GM12878 (cell line): ENCODE results near the gene GORASP2. TPM values are rescaled to one million over a fixed set of nuclear protein-coding genes. Genes with fewer than 3 reads are reported as not detected.

Experiments used
- ATAC-seq: fragments of 200-7000 bp; cut with Tn5 transposase; 3 replicates; pipeline ENCODE4 v1.9.1; 2020; ENCODE audit warnings: mild to moderate bottlenecking, moderate library complexity
- BruUV-seq: library from RNA; stranded (reverse); fragments of 400-500 nt; replicated peaks from 2 replicates; lab custom pipeline; 2021; lab: Mats Ljungman, UMichigan
- CTCF ChIA-PET: fragments of 300-600 bp; sonication (Branson Sonifier 250); formaldehyde crosslinking; extraction: SDS; loops from one replicate; lab custom pipeline; 2021; ENCODE audit warnings: inconsistent platforms; lab: Yijun Ruan, JAX
- POLR2A ChIA-PET: fragments of 350-600 bp; formaldehyde crosslinking; extraction: SDS; loops from one replicate; lab custom pipeline; 2021; ENCODE audit warnings: inconsistent platforms; lab: Charles Lee
- RAD21 ChIA-PET: fragments of 300-600 bp; sonication (Branson Sonifier 250); formaldehyde crosslinking; loops from one replicate; lab custom pipeline; 2023; ENCODE audit warnings: antibody characterized with exemption; ENCODE audit not compliant: unreplicated experiment; lab: Charles Lee
- SMC1A ChIA-PET: fragments of 300-600 bp; sonication (Branson Sonifier 250); formaldehyde crosslinking; loops from one replicate; lab custom pipeline; 2023; ENCODE audit not compliant: unreplicated experiment, uncharacterized antibody; lab: Charles Lee
- DNase-seq: peaks from one replicate; pipeline ENCODE4 v3.0.0-alpha.2; 2011; ENCODE audit warnings: low read depth, low spot score
- FAIRE-seq: peaks from 3 replicates; lab custom pipeline; 2011; peaks lifted over from hg19 to GRCh38; lab: Jason Lieb, UNC
- H2AFZ ChIP-seq: 2 replicates; pipeline ENCODE4 v1.6.0; 2011; ENCODE audit warnings: low read depth, low read length, control low read depth; ENCODE audit not compliant: control insufficient read depth
- H3K27ac ChIP-seq: 2 replicates; pipeline ENCODE4 v1.5.1; 2011; ENCODE audit warnings: control low read depth; ENCODE audit not compliant: control insufficient read depth, insufficient read depth
- H3K27me3 ChIP-seq, 2 experiments: replicated peaks in 1 of 2; 2 replicates each; pipeline versions ENCODE4 v1.6.0 to v1.6.1; 2011; ENCODE audit warnings: low read length in 1 of 2; ENCODE audit not compliant: control insufficient read depth in 2 of 2, insufficient read depth in 2 of 2
- H3K36me3 ChIP-seq, 2 experiments: 2 replicates each; pipeline ENCODE4 v1.5.1; 2011; ENCODE audit warnings: low read length in 1 of 2; ENCODE audit not compliant: control insufficient read depth in 2 of 2, insufficient read depth in 2 of 2
- H3K4me1 ChIP-seq: 2 replicates; pipeline ENCODE4 v1.6.1; 2011; ENCODE audit warnings: mild to moderate bottlenecking, low read length, moderate library complexity, mixed read lengths; ENCODE audit not compliant: control insufficient read depth, insufficient read depth
- H3K4me2 ChIP-seq: 2 replicates; pipeline ENCODE4 v1.6.0; 2011; ENCODE audit warnings: control low read depth; ENCODE audit not compliant: control insufficient read depth, insufficient read depth
- H3K4me3 ChIP-seq: fragments of 200-600 bp; sonication (generic); 2 replicates; pipeline ENCODE4 v1.5.1; 2016
- H3K79me2 ChIP-seq: 2 replicates; pipeline ENCODE4 v1.6.0; 2011; ENCODE audit warnings: low read length; ENCODE audit not compliant: control insufficient read depth, insufficient read depth
- H3K9ac ChIP-seq: 2 replicates; pipeline ENCODE4 v1.8.0; 2011; ENCODE audit warnings: low read length, control low read depth, mixed read lengths; ENCODE audit not compliant: control insufficient read depth, insufficient read depth
- H3K9me3 ChIP-seq: replicated peaks from 3 replicates; pipeline ENCODE4 v1.5.1; 2011; ENCODE audit warnings: mild to moderate bottlenecking, low read length; ENCODE audit not compliant: control insufficient read depth, insufficient read depth
- H4K20me1 ChIP-seq: 2 replicates; pipeline ENCODE4 v1.6.0; 2011; ENCODE audit not compliant: control insufficient read depth, insufficient read depth
- BMI1 ChIP-seq: fragments of 450-650 bp; IDR thresholded peaks from 2 replicates; pipeline ENCODE4 v1.6.1; 2016; ENCODE audit warnings: mild to moderate bottlenecking, moderate library complexity, borderline replicate concordance
- CHD1 ChIP-seq: IDR thresholded peaks from 2 replicates; pipeline ENCODE4 v1.6.1; 2012; ENCODE audit warnings: low read depth, low read length, improper control_type of control experiment
- CHD2 ChIP-seq: IDR thresholded peaks from 2 replicates; pipeline ENCODE4 v1.6.1; 2011; ENCODE audit warnings: low read depth, low read length, improper control_type of control experiment, borderline replicate concordance
- CTCF ChIP-seq, 3 experiments: IDR thresholded peaks in 2 of 3; conservative IDR thresholded peaks in 1 of 3; 2 replicates each; pipeline ENCODE4 v1.5.1; 2011; ENCODE audit warnings: low read depth in 3 of 3, low read length in 3 of 3, mild to moderate bottlenecking in 3 of 3, control low read depth in 2 of 3, moderate library complexity in 2 of 3, inconsistent platforms in 1 of 3, mixed read lengths in 1 of 3; ENCODE audit not compliant: control insufficient read depth in 2 of 3, insufficient read depth in 1 of 3; ENCODE audit errors: extremely low read depth in 1 of 3
- E2F4 ChIP-seq: IDR thresholded peaks from 2 replicates; pipeline ENCODE4 v1.6.1; 2012; ENCODE audit warnings: low read depth, low read length, improper control_type of control experiment
- NFIC ChIP-seq: IDR thresholded peaks from 2 replicates; pipeline ENCODE4 v1.6.1; 2012; ENCODE audit warnings: low read depth, mild to moderate bottlenecking, inconsistent platforms, low read length, moderate library complexity
- NFXL1 ChIP-seq: fragments of 450-650 bp; IDR thresholded peaks from 2 replicates; pipeline ENCODE4 v1.6.1; 2017; ENCODE audit warnings: antibody characterized with exemption, mild to moderate bottlenecking, borderline replicate concordance
- NRF1 ChIP-seq: conservative IDR thresholded peaks from 2 replicates; pipeline ENCODE4 v1.6.1; 2011; ENCODE audit warnings: mild to moderate bottlenecking, low read depth, low read length, improper control_type of control experiment
- POLR2A ChIP-seq: IDR thresholded peaks from 2 replicates; pipeline ENCODE4 v1.6.1; 2011; ENCODE audit warnings: low read depth, mild to moderate bottlenecking, low read length
- SIX5 ChIP-seq: IDR thresholded peaks from 2 replicates; pipeline ENCODE4 v1.6.1; 2011; ENCODE audit warnings: mild to moderate bottlenecking, low read depth, low read length, moderate library complexity; ENCODE audit not compliant: severe bottlenecking
- SP1 ChIP-seq: IDR thresholded peaks from one replicate; pipeline ENCODE4 v1.6.1; 2011; ENCODE audit warnings: low read depth, low read length
- WRNIP1 ChIP-seq: IDR thresholded peaks from 2 replicates; pipeline ENCODE4 v1.6.1; 2011; ENCODE audit warnings: low read depth, low read length, improper control_type of control experiment, borderline replicate concordance
- ZNF207 ChIP-seq: fragments of 450-650 bp; IDR thresholded peaks from 2 replicates; pipeline ENCODE4 v1.6.1; 2014; ENCODE audit warnings: antibody characterized with exemption, mild to moderate bottlenecking, borderline replicate concordance
- WGBS: methylation state at CpG from one replicate; pipeline ENCODE4 v1.1.6; 2016; ENCODE audit warnings: low lambda C conversion rate; ENCODE audit not compliant: insufficient replicate concordance, insufficient coverage; ENCODE audit errors: missing lambda C conversion rate; 5-methylcytosine and 5-hydroxymethylcytosine counted together
- in situ Hi-C: fragments of 300-500 bp; cut with MboI; formaldehyde crosslinking; loops from 9 replicates; pipeline ENCODE4 v1.14.3; 2018; ENCODE audit warnings: mixed read lengths
- intact Hi-C: fragments of 100-400 bp; cut with micrococcal nuclease; formaldehyde crosslinking; loops from one replicate; pipeline ENCODE4 v1.14.2; 2022; ENCODE audit not compliant: unreplicated experiment
- polyA plus RNA-seq, 11 experiments: library from polyadenylated mRNA; depleted of rRNA in 4 of 11; unstranded in 6 of 11; stranded (reverse) in 5 of 11; fragments of >200 nt; fragmentation: Nextera tagmentation in 4 of 11; fragmentation: Illumina TruSeq in 1 of 11; extraction: Ambion mirVana in 4 of 11; extraction: Trizol in 1 of 11; gene quantifications; 1 replicate in 1 of 11; 2 replicates in 10 of 11; pipeline versions ENCODE4 v1.2.1 to v1.2.3, GENCODE V29; 2011 to 2016; ENCODE audit warnings: inconsistent platforms in 2 of 11, missing spikeins in 2 of 11, low read depth in 1 of 11
- total RNA-seq, 4 experiments: library from RNA; depleted of rRNA in 3 of 4; stranded (reverse); fragments of >200 nt in 3 of 4; fragmentation: Illumina TruSeq in 1 of 4; extraction: Trizol in 1 of 4; gene quantifications; 2 replicates each; pipeline versions ENCODE4 v1.2.1 to v1.2.3, GENCODE V29; 2013 to 2021
- TF ChIP-seq, protein P1 (sequence below): IDR thresholded peaks from 2 replicates; pipeline ENCODE4 v1.6.1; 2012; ENCODE audit warnings: mild to moderate bottlenecking, low read depth, low read length

Gene GORASP2
- total and polyA plus RNA-seq, 10 of the 15 experiments (the other 5 are each of a cell fraction or from before 2014, with no cell fraction given): 26.3 to 169 (median 103) TPM

- ChIA-PET CTCF (interaction anchor here (0.5 to 1.3 kb wide), 5 partner anchors 11 to 330 kb away, joined by 3 to 4 read pairs (median 3); no protein-coding TSS in a partner anchor), POLR2A (interaction anchor here (1.2 kb wide), 1 partner anchor 47 kb away, joined by 3 read pairs; no protein-coding TSS in a partner anchor), SMC1A (interaction anchor here (1.4 to 7.0 kb wide), 2 partner anchors 8 to 11 kb away, joined by 4 to 55 read pairs; no protein-coding TSS in a partner anchor)
- BruUV-seq: no TSS peak
- no peak for FAIRE-seq
- no peak overlapping the region for H3K4me3 ChIP-seq
- in situ Hi-C loops (loop anchor here (25.0 kb wide), 1 partner anchor 1619 kb away; the partner anchor contains the start of gene PDK1), intact Hi-C loops (no loop called here)
- no peak for ATAC-seq
- peaks cover 6% of the 10 kb centered on the region; the same call in 2 of the 3 replicates for H3K9me3 ChIP-seq
- H3K4me2 ChIP-seq: no peak overlapping the region
- peaks cover 0 to 6% of the 10 kb centered on the region in 2 experiments; a peak in 1 of 4 replicates for H3K36me3 ChIP-seq
- no peak overlapping the region for H2AFZ ChIP-seq
- H4K20me1 ChIP-seq: no peaks in the 10 kb centered on the region
- no peak overlapping the region for H3K27ac ChIP-seq
- H3K79me2 ChIP-seq: peaks cover 96% of the 10 kb centered on the region
- 96% methylated on average over 1 of the region's 1 CpG for WGBS
- no peak overlapping the region for H3K9ac ChIP-seq
- 0 out of 2 replicates have a peak, but pooled peaks cover 2% of the 10 kb centered on the region for H3K4me1 ChIP-seq
- TF ChIP-seq WRNIP1: no peak
- TF ChIP-seq, protein P1, sequence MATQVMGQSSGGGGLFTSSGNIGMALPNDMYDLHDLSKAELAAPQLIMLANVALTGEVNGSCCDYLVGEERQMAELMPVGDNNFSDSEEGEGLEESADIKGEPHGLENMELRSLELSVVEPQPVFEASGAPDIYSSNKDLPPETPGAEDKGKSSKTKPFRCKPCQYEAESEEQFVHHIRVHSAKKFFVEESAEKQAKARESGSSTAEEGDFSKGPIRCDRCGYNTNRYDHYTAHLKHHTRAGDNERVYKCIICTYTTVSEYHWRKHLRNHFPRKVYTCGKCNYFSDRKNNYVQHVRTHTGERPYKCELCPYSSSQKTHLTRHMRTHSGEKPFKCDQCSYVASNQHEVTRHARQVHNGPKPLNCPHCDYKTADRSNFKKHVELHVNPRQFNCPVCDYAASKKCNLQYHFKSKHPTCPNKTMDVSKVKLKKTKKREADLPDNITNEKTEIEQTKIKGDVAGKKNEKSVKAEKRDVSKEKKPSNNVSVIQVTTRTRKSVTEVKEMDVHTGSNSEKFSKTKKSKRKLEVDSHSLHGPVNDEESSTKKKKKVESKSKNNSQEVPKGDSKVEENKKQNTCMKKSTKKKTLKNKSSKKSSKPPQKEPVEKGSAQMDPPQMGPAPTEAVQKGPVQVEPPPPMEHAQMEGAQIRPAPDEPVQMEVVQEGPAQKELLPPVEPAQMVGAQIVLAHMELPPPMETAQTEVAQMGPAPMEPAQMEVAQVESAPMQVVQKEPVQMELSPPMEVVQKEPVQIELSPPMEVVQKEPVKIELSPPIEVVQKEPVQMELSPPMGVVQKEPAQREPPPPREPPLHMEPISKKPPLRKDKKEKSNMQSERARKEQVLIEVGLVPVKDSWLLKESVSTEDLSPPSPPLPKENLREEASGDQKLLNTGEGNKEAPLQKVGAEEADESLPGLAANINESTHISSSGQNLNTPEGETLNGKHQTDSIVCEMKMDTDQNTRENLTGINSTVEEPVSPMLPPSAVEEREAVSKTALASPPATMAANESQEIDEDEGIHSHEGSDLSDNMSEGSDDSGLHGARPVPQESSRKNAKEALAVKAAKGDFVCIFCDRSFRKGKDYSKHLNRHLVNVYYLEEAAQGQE: no peak
- TF ChIP-seq CTCF (IDR thresholded peaks at IDR 0.05 in 2 of 3, conservative IDR thresholded peaks at IDR 0.05 in 1 of 3; ENCODE audit: control insufficient read depth in 2 of 3, extremely low read depth in 1 of 3, insufficient read depth in 1 of 3, low read depth in 3 of 3, low read length in 3 of 3): no peak
- no peak for TF ChIP-seq NFXL1
- no peak for TF ChIP-seq SP1
- no peak for TF ChIP-seq SIX5
- no peak for TF ChIP-seq E2F4
- no peak for TF ChIP-seq BMI1
- TF ChIP-seq ZNF207: no peak
- no peak for TF ChIP-seq CHD1
- TF ChIP-seq NFIC: no peak
- no peak for TF ChIP-seq POLR2A
- no peak for TF ChIP-seq NRF1
- no peak for TF ChIP-seq CHD2
- TF ChIP-seq, all 136 proteins: peak for 0
- H3K27me3 ChIP-seq: no peaks in the 10 kb centered on the region
- RAD21 ChIA-PET: no interaction called here
- no peak for DNase-seq
Measured at GRCh38 chr2:170943041-170943440, 14.0 kb downstream of the GORASP2 start.
